Measurements from ENCODE around the gene RBSN.

The RBSN gene

GRCh38 chr3:15071699-15072098 lies 27.2 kb downstream of the RBSN start:
- Histone ChIP-seq H3K4me1 (ENCODE audit: insufficient read depth, low read length) (no peaks in the 10 kb centered on the region), H3K36me3 (ENCODE audit: insufficient read depth, low read length) (peaks cover 51% of the 10 kb centered on the region), H3K9me3 (ENCODE audit: low read length) (no peaks in the 10 kb centered on the region), H3K9ac (ENCODE audit: low read length) (no peak overlapping the region), H3K27ac (ENCODE audit: low read depth, low read length) (no peak overlapping the region), H3K27me3 (ENCODE audit: control insufficient read depth in 1 of 2, insufficient read depth in 2 of 2, low read length in 2 of 2) (no peaks in the 10 kb centered on the region), H3K4me3 (ENCODE audit: low read depth in 1 of 2, low read length in 2 of 2) (no peak overlapping the region)

- no peak overlapping the region for H3K27ac ChIP-seq (ENCODE audit: low read depth, low read length)
- peaks cover 29% of the 10 kb centered on the region for H3K36me3 ChIP-seq (ENCODE audit: insufficient read depth, low read length)
- no peaks in the 10 kb centered on the region for H3K9me3 ChIP-seq (ENCODE audit: low read length)
- no peak overlapping the region for H3K9ac ChIP-seq (ENCODE audit: low read length)
- H3K4me3 ChIP-seq (ENCODE audit: low read depth in 1 of 2, low read length in 2 of 2), result no peak overlapping the region
- no peaks in the 10 kb centered on the region for H3K27me3 ChIP-seq (ENCODE audit: control insufficient read depth in 1 of 2, insufficient read depth in 2 of 2, low read length in 2 of 2)
- no peaks in the 10 kb centered on the region for H3K4me1 ChIP-seq (ENCODE audit: insufficient read depth, low read length)
These were observed 29.5 kb downstream of the RBSN start for GRCh38 chr3:15069441-15069840.

- Histone ChIP-seq H3K4me1 (ENCODE audit: insufficient read depth, low read length) (peaks cover 15% of the 10 kb centered on the region), H3K36me3 (ENCODE audit: insufficient read depth, low read length) (peaks cover 4% of the 10 kb centered on the region), H3K9ac (ENCODE audit: low read length) (no peak overlapping the region), H3K27me3 (ENCODE audit: control insufficient read depth in 1 of 2, insufficient read depth in 2 of 2, low read length in 2 of 2) (no peaks in the 10 kb centered on the region), H3K27ac (ENCODE audit: low read depth, low read length) (no peak overlapping the region), H3K9me3 (ENCODE audit: low read length) (no peaks in the 10 kb centered on the region), H3K4me3 (ENCODE audit: low read depth in 1 of 2, low read length in 2 of 2) (no peak overlapping the region)
These were observed 32.5 kb downstream of the RBSN start for GRCh38 chr3:15066467-15066866.

GRCh38 chr3:15065550-15066007 lies 33.4 kb downstream of the RBSN start:
- H3K27me3 ChIP-seq (ENCODE audit: control insufficient read depth in 1 of 2, insufficient read depth in 2 of 2, low read length in 2 of 2), result no peaks in the 10 kb centered on the region
- H3K4me1 ChIP-seq (ENCODE audit: insufficient read depth, low read length), result peaks cover 15% of the 10 kb centered on the region
- no peaks in the 10 kb centered on the region for H3K36me3 ChIP-seq (ENCODE audit: insufficient read depth, low read length)
- H3K4me3 ChIP-seq (ENCODE audit: low read depth in 1 of 2, low read length in 2 of 2), result peak overlapping the region in 1 of 2 donors; percentile 79
- H3K9ac ChIP-seq (ENCODE audit: low read length), result peak overlapping the region; percentile 75
- no peaks in the 10 kb centered on the region for H3K9me3 ChIP-seq (ENCODE audit: low read length)
- peak overlapping the region; percentile 70 for H3K27ac ChIP-seq (ENCODE audit: low read depth, low read length)

- Histone ChIP-seq H3K9me3 (ENCODE audit: low read length) (no peaks in the 10 kb centered on the region), H3K27ac (ENCODE audit: low read depth, low read length) (peak within 1 kb of the TSS; percentile 70), H3K9ac (ENCODE audit: low read length) (peak within 1 kb of the TSS; percentile 75), H3K27me3 (ENCODE audit: control insufficient read depth in 1 of 2, insufficient read depth in 2 of 2, low read length in 2 of 2) (no peaks in the 10 kb centered on the region), H3K4me3 (ENCODE audit: low read depth in 1 of 2, low read length in 2 of 2) (peak within 1 kb of the TSS; percentile 74 to 79), H3K36me3 (ENCODE audit: insufficient read depth, low read length) (no peaks in the 10 kb centered on the region), H3K4me1 (ENCODE audit: insufficient read depth, low read length) (peaks cover 15% of the 10 kb centered on the region)
These were observed 34.0 kb downstream of the RBSN start, which contains the start of gene MRPS25 for GRCh38 chr3:15064835-15065549. Gene MRPS25, minus strand, starts transcription at chr3:15065315. Its CDS starts 121 bp downstream, at chr3:15065194.

- no peaks in the 10 kb centered on the region for H3K9me3 ChIP-seq (ENCODE audit: low read length)
- H3K27ac ChIP-seq (ENCODE audit: low read depth, low read length), result peak overlapping the region; percentile 70
- no peaks in the 10 kb centered on the region for H3K36me3 ChIP-seq (ENCODE audit: insufficient read depth, low read length)
- peak overlapping the region; percentile 75 for H3K9ac ChIP-seq (ENCODE audit: low read length)
- H3K4me3 ChIP-seq (ENCODE audit: low read depth in 1 of 2, low read length in 2 of 2), result peak overlapping the region; percentile 74 to 79
- H3K27me3 ChIP-seq (ENCODE audit: control insufficient read depth in 1 of 2, insufficient read depth in 2 of 2, low read length in 2 of 2), result no peaks in the 10 kb centered on the region
- H3K4me1 ChIP-seq (ENCODE audit: insufficient read depth, low read length), result peaks cover 15% of the 10 kb centered on the region
These were observed 34.6 kb downstream of the RBSN start for GRCh38 chr3:15064299-15064834.

- H3K9me3 ChIP-seq (ENCODE audit: low read length), result no peaks in the 10 kb centered on the region
These were observed 35.2 kb downstream of the RBSN start for GRCh38 chr3:15063656-15064286.

GRCh38 chr3:15063238-15063637 lies 35.7 kb downstream of the RBSN start:
- no peak overlapping the region for H3K9ac ChIP-seq (ENCODE audit: low read length)

More at GRCh38 chr3:15063656-15064286, 35.2 kb downstream of the RBSN start:
- H3K4me1 ChIP-seq (ENCODE audit: insufficient read depth, low read length), result peaks cover 15% of the 10 kb centered on the region
- H3K36me3 ChIP-seq (ENCODE audit: insufficient read depth, low read length), result peaks cover 5% of the 10 kb centered on the region
- H3K27ac ChIP-seq (ENCODE audit: low read depth, low read length), result no peak overlapping the region
- no peaks in the 10 kb centered on the region for H3K27me3 ChIP-seq (ENCODE audit: control insufficient read depth in 1 of 2, insufficient read depth in 2 of 2, low read length in 2 of 2)
- H3K9ac ChIP-seq (ENCODE audit: low read length), result peak overlapping the region; percentile 75
- peak overlapping the region; percentile 74 to 79 for H3K4me3 ChIP-seq (ENCODE audit: low read depth in 1 of 2, low read length in 2 of 2)

GRCh38 chr3:15060029-15060428 lies 38.9 kb downstream of the RBSN start:
- no peak overlapping the region for H3K9ac ChIP-seq (ENCODE audit: low read length)
- H3K4me3 ChIP-seq (ENCODE audit: low read depth in 1 of 2, low read length in 2 of 2), result no peak overlapping the region
- H3K27me3 ChIP-seq (ENCODE audit: control insufficient read depth in 1 of 2, insufficient read depth in 2 of 2, low read length in 2 of 2), result no peaks in the 10 kb centered on the region
- peaks cover 15% of the 10 kb centered on the region for H3K36me3 ChIP-seq (ENCODE audit: insufficient read depth, low read length)
- no peak overlapping the region for H3K27ac ChIP-seq (ENCODE audit: low read depth, low read length)
- peaks cover 15% of the 10 kb centered on the region for H3K4me1 ChIP-seq (ENCODE audit: insufficient read depth, low read length)
- H3K9me3 ChIP-seq (ENCODE audit: low read length), result no peaks in the 10 kb centered on the region

More at GRCh38 chr3:15063238-15063637, 35.7 kb downstream of the RBSN start:
- Histone ChIP-seq H3K9me3 (ENCODE audit: low read length) (no peaks in the 10 kb centered on the region), H3K4me1 (ENCODE audit: insufficient read depth, low read length) (peaks cover 15% of the 10 kb centered on the region), H3K27me3 (ENCODE audit: control insufficient read depth in 1 of 2, insufficient read depth in 2 of 2, low read length in 2 of 2) (no peaks in the 10 kb centered on the region), H3K36me3 (ENCODE audit: insufficient read depth, low read length) (peaks cover 10% of the 10 kb centered on the region), H3K27ac (ENCODE audit: low read depth, low read length) (no peak overlapping the region), H3K4me3 (ENCODE audit: low read depth in 1 of 2, low read length in 2 of 2) (peak overlapping the region in 1 of 2 donors; percentile 79)

- Histone ChIP-seq H3K9ac (ENCODE audit: low read length) (no peak overlapping the region), H3K9me3 (ENCODE audit: low read length) (no peaks in the 10 kb centered on the region), H3K36me3 (ENCODE audit: insufficient read depth, low read length) (peaks cover 27% of the 10 kb centered on the region), H3K27ac (ENCODE audit: low read depth, low read length) (no peak overlapping the region), H3K4me1 (ENCODE audit: insufficient read depth, low read length) (no peaks in the 10 kb centered on the region), H3K4me3 (ENCODE audit: low read depth in 1 of 2, low read length in 2 of 2) (no peak overlapping the region), H3K27me3 (ENCODE audit: control insufficient read depth in 1 of 2, insufficient read depth in 2 of 2, low read length in 2 of 2) (no peaks in the 10 kb centered on the region)
These were observed 42.1 kb downstream of the RBSN start for GRCh38 chr3:15056676-15057404.

- H3K9ac ChIP-seq (ENCODE audit: low read length), result no peak overlapping the region
- no peaks in the 10 kb centered on the region for H3K4me1 ChIP-seq (ENCODE audit: insufficient read depth, low read length)
- H3K27me3 ChIP-seq (ENCODE audit: control insufficient read depth in 1 of 2, insufficient read depth in 2 of 2, low read length in 2 of 2), result no peaks in the 10 kb centered on the region
- peaks cover 35% of the 10 kb centered on the region for H3K36me3 ChIP-seq (ENCODE audit: insufficient read depth, low read length)
- no peak overlapping the region for H3K27ac ChIP-seq (ENCODE audit: low read depth, low read length)
- no peak overlapping the region for H3K4me3 ChIP-seq (ENCODE audit: low read depth in 1 of 2, low read length in 2 of 2)
- no peaks in the 10 kb centered on the region for H3K9me3 ChIP-seq (ENCODE audit: low read length)
These were observed 43.9 kb downstream of the RBSN start for GRCh38 chr3:15055019-15055557.
